Subcutaneous abdominal adipose tissue (tissue), 5 donors: ENCODE measurements around the gene MZF1.

Source experiments
- H3K27ac ChIP-seq: one replicate; pipeline ENCODE4 v1.7.0; 2013; ENCODE audit warnings: low read depth, mild to moderate bottlenecking, inconsistent platforms, low read length, moderate library complexity
- H3K27me3 ChIP-seq, 5 donors: one replicate each; pipeline ENCODE4 v1.7.0; 2013; ENCODE audit warnings: low read length in 5 of 5, inconsistent platforms in 1 of 5; ENCODE audit not compliant: control insufficient read depth in 5 of 5, insufficient read depth in 4 of 5
- H3K36me3 ChIP-seq, 5 donors: one replicate each; pipeline ENCODE4 v1.7.0; 2013; ENCODE audit warnings: low read length in 5 of 5; ENCODE audit not compliant: control insufficient read depth in 5 of 5, insufficient read depth in 5 of 5
- H3K4me1 ChIP-seq, 5 donors: one replicate each; pipeline ENCODE4 v1.7.0; 2013; ENCODE audit warnings: low read length in 5 of 5, mild to moderate bottlenecking in 3 of 5, moderate library complexity in 1 of 5; ENCODE audit not compliant: control insufficient read depth in 5 of 5, insufficient read depth in 5 of 5
- H3K4me3 ChIP-seq, 5 donors: one replicate each; pipeline ENCODE4 v1.7.0; 2013; ENCODE audit warnings: low read length in 5 of 5, low read depth in 1 of 5
- H3K9ac ChIP-seq, 5 donors: one replicate each; pipeline ENCODE4 v1.7.0; 2013; ENCODE audit warnings: low read length in 5 of 5, mild to moderate bottlenecking in 4 of 5, moderate library complexity in 3 of 5
- H3K9me3 ChIP-seq, 5 donors: one replicate each; pipeline ENCODE4 v1.7.0; 2013; ENCODE audit warnings: low read length in 5 of 5; ENCODE audit not compliant: control insufficient read depth in 5 of 5
- donor health status: healthy.
- donor health status: healthy.
- donor health status: healthy.
- donor health status: healthy.
- donor health status: healthy.

MZF1 gene

DNA sequence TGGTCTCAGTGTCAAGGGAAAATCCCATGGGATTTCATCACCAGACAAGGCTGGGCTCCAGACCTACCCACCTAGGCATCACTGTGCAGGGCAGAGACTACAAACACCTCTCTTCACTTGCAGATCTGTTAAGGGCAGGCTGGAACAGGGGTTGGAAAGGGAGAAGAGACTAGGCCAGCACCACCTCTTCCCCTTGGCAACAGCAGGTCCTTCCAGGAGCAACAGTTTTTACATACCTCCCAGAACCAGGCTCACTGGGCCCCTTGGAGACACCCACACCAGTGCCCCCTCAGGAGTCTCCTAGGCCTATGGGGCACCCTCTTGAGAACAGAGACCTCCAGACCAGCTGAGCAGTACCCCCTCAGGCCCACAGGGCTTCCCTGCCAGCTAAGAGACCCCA lies 12.2 kb downstream of the MZF1 start:
- Histone ChIP-seq H3K4me1 (peaks cover 9 to 61% (median 53%) of the 10 kb centered on the region in 5 donors), H3K27me3 (peaks cover 0 to 13% (median 6%) of the 10 kb centered on the region in 5 donors), H3K9me3 (no peaks in the 10 kb centered on the region), H3K36me3 (peaks cover 0 to 11% (median 8%) of the 10 kb centered on the region in 5 donors), H3K9ac (no peak overlapping the region), H3K27ac (no peak overlapping the region), H3K4me3 (no peak overlapping the region)

DNA sequence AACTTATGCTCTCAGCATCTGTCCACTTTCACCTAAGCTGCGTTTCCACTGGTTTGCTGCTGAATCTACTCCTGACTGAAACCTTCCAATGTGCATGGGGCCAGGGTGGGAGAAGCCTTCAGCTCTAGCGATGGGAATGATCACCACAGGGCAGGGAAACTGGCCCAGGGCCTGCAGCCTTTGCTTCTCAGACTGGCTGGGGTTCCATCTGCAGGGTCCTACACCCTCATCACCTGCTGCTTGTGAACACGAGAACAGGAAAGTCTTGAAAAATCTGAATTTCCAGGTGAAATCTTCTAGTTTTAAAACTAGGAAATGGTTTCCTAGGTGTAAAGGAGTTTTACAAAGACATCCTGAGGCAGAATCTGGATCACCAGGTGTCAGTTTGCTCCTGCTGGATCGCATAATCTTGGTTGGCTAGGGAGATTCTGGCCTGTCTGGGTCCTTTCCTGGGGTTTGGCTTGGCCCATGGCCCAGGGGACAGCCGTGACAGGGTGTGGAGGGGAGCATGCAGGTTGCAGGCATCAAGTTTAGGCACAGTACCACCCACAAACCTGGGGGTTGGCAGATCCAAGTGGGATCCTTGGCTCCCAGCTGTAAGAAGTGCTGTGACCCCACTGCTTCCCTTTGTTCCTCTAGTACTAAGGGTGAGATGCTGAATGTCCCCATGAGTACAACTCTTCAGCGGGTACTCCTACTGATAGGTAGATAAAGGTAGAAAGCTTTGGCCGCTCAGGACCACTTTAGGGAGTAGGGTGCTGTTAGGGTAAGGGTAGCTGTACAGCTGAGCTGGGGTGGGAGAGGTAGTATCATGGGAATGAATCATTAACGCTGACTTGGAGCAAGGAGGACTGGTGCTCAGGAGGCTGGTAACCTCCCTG lies 12.9 kb downstream of the MZF1 start:
- Histone ChIP-seq H3K9me3 (no peaks in the 10 kb centered on the region), H3K27me3 (peaks cover 0 to 13% (median 6%) of the 10 kb centered on the region in 5 donors), H3K9ac (no peak overlapping the region), H3K27ac (peak overlapping the region; percentile 82), H3K4me1 (peaks cover 9 to 66% (median 58%) of the 10 kb centered on the region in 5 donors), H3K4me3 (peak overlapping the region; percentile 69 to 73 (median 73)), H3K36me3 (peaks cover 0 to 11% (median 9%) of the 10 kb centered on the region in 5 donors)

DNA sequence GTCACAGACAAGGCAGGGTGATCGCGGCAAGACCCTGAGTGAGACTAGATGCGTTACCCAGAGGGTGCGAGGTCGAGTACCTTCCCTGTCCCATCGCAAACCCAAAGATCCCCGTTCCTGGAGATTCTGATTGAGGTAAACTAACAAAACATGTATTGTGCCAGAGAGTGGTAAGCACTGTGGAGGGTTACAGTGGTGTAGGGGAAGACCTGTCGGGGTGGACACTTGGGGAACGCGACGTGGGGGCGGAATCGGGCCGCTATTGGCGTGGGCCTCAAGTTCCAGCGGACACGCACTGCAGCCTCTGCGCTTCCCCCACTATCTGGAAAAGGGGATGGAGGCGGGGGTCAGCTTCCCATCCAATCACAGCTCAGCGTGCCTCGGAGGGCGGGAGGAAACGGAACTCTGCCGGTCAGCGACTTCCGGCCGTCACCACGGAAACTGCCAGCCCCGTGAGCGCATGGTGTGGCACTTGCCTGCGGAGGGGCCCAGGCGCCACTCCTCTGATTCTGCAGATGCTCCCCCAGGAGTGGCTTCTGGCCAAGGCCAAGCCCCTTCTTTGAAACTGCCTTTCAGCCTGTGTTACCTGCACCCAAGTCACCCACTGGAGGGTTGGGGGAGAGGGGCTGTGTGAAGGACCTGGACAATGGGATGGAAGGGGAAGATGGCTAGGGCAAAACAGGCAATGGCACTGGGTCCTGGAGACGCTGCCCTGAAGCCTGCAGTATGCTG lies 13.7 kb downstream of the MZF1 start:
- Histone ChIP-seq H3K27ac (peak overlapping the region; percentile 82), H3K4me1 (peaks cover 9 to 72% (median 63%) of the 10 kb centered on the region in 5 donors)

DNA sequence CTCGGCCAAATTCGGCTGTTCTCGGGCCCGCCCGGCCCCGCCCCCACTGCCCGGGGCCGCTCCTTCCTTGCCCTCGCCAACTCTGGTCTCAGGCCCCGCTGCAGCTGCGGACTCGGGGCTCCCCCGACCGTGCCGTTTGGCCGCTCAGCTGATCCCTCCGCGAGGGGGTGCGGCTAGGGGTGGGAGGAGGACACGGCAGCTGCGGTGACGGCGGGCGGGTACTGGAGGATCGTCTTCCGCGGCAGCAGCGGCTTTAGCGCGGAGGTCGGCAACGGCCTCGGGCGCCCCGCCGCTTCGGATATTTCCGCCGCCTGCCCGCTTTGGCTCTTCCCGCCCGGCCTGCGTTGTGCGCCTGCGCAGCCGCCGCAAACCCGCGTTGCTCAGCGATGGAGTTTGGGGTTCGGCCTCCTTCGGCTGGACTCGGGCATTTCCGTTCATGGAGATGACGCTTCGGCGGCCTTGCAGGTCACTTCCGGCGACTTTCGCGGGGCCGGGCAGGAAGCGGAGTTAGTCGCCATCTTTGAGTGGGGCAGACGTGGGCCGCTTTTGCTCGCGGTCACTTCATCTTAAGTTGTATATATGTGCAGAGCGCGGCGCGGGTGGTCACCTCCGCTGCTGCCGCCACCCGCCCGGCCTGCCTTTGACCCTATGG lies 14.4 kb downstream of the MZF1 start:
- Histone ChIP-seq H3K9ac (peak overlapping the region; percentile 1 to 93 (median 86)), H3K9me3 (no peaks in the 10 kb centered on the region), H3K36me3 (peaks cover 0 to 11% (median 9%) of the 10 kb centered on the region in 5 donors), H3K4me1 (peaks cover 13 to 79% (median 70%) of the 10 kb centered on the region in 5 donors), H3K27me3 (peaks cover 0 to 13% (median 6%) of the 10 kb centered on the region in 5 donors), H3K27ac (peak overlapping the region; percentile 82), H3K4me3 (peak overlapping the region; percentile 73 to 93 (median 73))

More for the DNA sequence above, 13.7 kb downstream of the MZF1 start:
- H3K4me3 ChIP-seq, result peak overlapping the region; percentile 73 to 93 (median 73)
- peak overlapping the region; percentile 1 to 93 (median 86) for H3K9ac ChIP-seq
- H3K9me3 ChIP-seq, result no peaks in the 10 kb centered on the region
- H3K27me3 ChIP-seq, result peaks cover 0 to 13% (median 6%) of the 10 kb centered on the region in 5 donors
- peaks cover 0 to 11% (median 9%) of the 10 kb centered on the region in 5 donors for H3K36me3 ChIP-seq

DNA sequence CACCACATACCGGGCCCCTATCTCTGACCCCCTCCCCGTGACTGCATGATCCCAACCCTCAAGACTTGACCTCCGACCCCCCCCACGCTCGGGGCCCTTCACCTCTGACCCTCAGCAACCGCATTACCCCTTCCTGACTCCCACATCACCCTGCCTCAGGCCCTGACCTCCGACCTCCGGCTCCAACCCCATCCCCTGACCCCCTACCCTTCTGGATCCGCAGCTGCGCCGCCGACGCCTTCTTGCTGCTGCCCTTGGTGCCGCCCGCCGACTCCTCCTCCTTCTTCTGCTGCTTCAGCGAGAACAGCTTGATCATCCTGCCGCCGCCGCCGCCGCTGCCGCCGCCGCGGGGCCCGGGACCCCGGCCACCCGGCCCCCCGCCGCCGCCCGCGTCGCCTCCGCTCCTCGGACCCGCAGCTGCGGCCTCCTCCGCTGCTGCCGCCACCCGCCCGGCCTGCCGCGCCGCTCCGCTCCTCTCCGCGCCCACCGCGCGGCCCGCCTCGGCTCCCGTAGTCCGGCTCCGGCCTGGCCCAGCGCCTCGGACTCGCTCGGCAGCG lies 15.0 kb downstream of the MZF1 start, which contains the start of gene UBE2M:
Gene UBE2M, minus strand, starts transcription at position 546 of the 557 bp plus-strand sequence. Its CDS starts 230 bp downstream, at position 316.
- H3K4me1 ChIP-seq, result peaks cover 15 to 77% (median 71%) of the 10 kb centered on the region in 5 donors
- H3K9me3 ChIP-seq, result no peaks in the 10 kb centered on the region
- peaks cover 0 to 12% (median 11%) of the 10 kb centered on the region in 5 donors for H3K36me3 ChIP-seq
- peak within 1 kb of the TSS; percentile 73 to 93 (median 73) for H3K4me3 ChIP-seq
- H3K27me3 ChIP-seq, result peaks cover 0 to 10% (median 4%) of the 10 kb centered on the region in 5 donors
- H3K9ac ChIP-seq, result peak within 1 kb of the TSS; percentile 87 to 99 (median 99)
- H3K27ac ChIP-seq, result peak within 1 kb of the TSS; percentile 82

DNA sequence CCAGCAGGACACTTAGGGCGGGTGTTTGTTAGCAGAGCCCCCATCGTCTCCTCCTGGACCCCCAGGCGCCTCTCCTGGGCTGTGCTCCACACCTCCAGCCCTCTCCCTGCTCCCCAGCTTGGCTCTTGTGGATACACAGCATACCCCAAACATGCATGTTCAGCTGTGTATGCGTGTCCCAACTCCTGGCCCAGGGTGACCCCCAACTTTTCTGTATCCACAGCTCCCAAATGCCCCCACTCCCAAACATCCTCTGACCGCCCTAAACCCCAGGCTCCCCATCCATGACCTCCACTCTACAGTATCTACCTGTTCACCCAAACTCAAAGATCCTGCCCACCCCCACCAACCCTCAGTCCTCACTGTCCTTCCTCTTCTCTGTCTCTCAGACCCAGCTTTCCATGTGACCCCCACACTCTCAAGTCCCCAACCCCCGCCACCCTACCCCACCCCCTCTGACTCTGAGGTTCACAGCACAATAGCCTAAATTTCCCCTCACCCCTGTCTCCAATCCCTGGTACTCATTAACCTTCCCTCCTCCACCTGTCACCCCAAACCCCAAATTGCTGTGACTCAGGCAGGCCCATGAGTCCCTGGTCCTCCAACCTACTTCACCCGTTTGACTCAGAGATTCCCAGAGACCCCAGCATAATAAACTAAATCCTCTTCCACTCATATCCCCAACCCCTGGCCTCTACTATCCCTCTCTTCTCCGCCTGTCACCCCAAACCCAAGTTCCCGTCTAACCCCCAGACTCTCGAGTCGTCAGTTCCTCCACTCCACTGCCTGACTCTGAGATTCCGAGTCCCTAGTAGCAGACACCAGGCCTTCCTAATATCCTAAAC lies 15.7 kb downstream of the MZF1 start:
- H3K9me3 ChIP-seq, result no peaks in the 10 kb centered on the region
- peak overlapping the region; percentile 87 to 99 (median 99) for H3K9ac ChIP-seq
- peak overlapping the region; percentile 76 for H3K27ac ChIP-seq
- H3K27me3 ChIP-seq, result peaks cover 0 to 10% (median 4%) of the 10 kb centered on the region in 5 donors
- peaks cover 0 to 18% (median 18%) of the 10 kb centered on the region in 5 donors for H3K36me3 ChIP-seq
- H3K4me3 ChIP-seq, result peak overlapping the region; percentile 71 to 89 (median 73)
- H3K4me1 ChIP-seq, result peaks cover 15 to 70% (median 64%) of the 10 kb centered on the region in 5 donors

DNA sequence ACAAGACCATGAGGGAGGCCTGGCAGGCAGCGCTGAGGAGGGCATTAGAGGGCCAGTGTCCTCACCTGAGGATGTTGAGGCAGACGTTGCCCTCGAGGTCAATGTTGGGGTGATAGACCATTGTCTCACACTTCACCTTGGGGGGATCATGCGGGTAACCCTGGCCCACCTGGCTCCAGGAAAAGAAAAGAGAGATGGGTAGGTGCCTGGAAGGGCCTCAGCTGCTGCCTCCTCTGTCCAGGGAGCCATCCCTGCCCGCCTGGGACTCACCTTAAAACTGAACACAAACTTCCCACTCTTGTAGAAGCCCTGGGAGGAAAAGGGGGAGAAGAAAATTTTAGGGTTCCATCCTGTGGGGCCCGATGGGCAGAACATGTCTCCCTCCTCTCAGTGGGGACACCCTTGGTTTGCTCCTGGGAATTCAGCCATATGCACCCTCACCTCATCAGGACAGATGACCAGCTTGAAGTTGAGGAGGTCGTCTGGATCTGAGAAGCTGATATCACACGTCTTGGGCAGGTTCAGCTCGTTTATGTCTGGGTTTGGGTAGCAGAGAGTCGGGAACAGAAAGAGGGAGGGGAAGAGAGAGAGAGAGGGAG lies 16.4 kb downstream of the MZF1 start:
- H3K36me3 ChIP-seq, result peaks cover 0 to 25% (median 25%) of the 10 kb centered on the region in 5 donors
- H3K27ac ChIP-seq, result peak overlapping the region; percentile 76
- peaks cover 0 to 6% (median 0%) of the 10 kb centered on the region in 5 donors for H3K27me3 ChIP-seq
- peak overlapping the region; percentile 68 to 99 (median 99) for H3K9ac ChIP-seq
- H3K4me3 ChIP-seq, result peak overlapping the region; percentile 71 to 89 (median 73)
- H3K9me3 ChIP-seq, result no peaks in the 10 kb centered on the region
- peaks cover 13 to 63% (median 57%) of the 10 kb centered on the region in 5 donors for H3K4me1 ChIP-seq

DNA sequence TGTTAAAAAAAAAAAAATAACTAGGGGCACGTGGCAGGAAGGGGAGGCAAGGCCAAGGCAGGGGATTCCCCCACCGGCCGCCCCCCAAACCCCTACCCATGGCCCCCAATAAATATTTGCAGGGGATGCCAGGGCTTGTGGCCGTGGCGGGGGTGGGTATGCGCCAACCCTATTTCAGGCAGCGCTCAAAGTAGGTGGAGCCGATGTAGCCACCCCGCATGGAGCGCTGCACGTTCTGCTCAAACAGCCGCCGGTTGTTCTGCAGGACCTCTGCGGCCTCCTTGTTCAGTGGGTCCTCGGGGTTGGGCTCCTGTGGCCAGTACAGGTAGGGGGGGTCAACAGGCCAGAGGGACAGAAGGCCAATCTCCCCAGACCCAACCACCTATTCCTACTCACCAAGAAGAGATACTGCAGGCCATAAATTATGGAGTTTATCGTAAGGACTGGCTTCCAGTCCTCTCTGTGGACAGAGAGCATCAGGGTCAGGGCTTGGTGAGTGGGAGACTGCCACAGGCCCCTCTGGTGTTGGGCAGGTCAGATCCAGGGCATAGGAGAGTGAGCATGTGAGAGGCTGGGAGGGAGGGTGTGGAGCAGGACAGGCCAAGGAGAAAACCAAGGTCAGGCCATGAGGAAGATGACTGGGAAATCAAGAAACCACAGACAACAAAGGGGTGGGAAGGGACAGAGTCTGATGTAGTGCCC lies 17.1 kb downstream of the MZF1 start:
- Histone ChIP-seq H3K27ac (peak overlapping the region; percentile 98), H3K36me3 (peaks cover 0 to 32% (median 31%) of the 10 kb centered on the region in 5 donors), H3K9ac (peak overlapping the region in 4 of 5 donors; percentile 98 to 99 (median 99)), H3K4me1 (peaks cover 13 to 57% (median 54%) of the 10 kb centered on the region in 5 donors), H3K4me3 (no peak overlapping the region), H3K9me3 (no peaks in the 10 kb centered on the region), H3K27me3 (peaks cover 0 to under 1% (median 0%) of the 10 kb centered on the region in 5 donors)
